H1 (cell line): ENCODE results near the gene RASGEF1C. TPM values are rescaled to one million over a fixed set of nuclear protein-coding genes. Genes with fewer than 3 reads are reported as not detected.

Source experiments
- ATF3 ChIP-seq: IDR thresholded peaks from 2 replicates; pipeline ENCODE4 v1.6.1; 2011; ENCODE audit warnings: low read depth, mild to moderate bottlenecking, low read length; ENCODE audit not compliant: insufficient read depth
- HDAC6 ChIP-seq: IDR thresholded peaks from one replicate; pipeline ENCODE4 v1.7.1; 2012; ENCODE audit warnings: low read depth, mild to moderate bottlenecking, inconsistent platforms, low read length, moderate library complexity
- KDM4A ChIP-seq: IDR thresholded peaks from one replicate; pipeline ENCODE4 v1.7.1; 2012; ENCODE audit warnings: low read depth, mild to moderate bottlenecking, moderate library complexity, low read length, inconsistent platforms; ENCODE audit not compliant: severe bottlenecking
- TEAD4 ChIP-seq: IDR thresholded peaks from 2 replicates; pipeline ENCODE4 v1.6.1; 2012; ENCODE audit warnings: low read depth, low read length, inconsistent platforms, mixed read lengths
- polyA plus RNA-seq, 7 experiments: library from polyadenylated mRNA; depleted of rRNA in 3 of 7; stranded (reverse) in 5 of 7; unstranded in 2 of 7; fragments of >200 nt in 5 of 7; fragments of 200-250 nt in 2 of 7; gene quantifications; 1 replicate in 5 of 7; 2 replicates in 1 of 7; 4 replicates in 1 of 7; pipeline versions ENCODE4 v1.2.1 to v1.2.3, GENCODE V29; 2011 to 2013; ENCODE audit warnings: missing spikeins in 2 of 7, mixed read lengths in 2 of 7
- total RNA-seq: library from RNA; stranded (reverse); fragmentation: NEBNext Ultra II Directional; extraction: Animal tissue kit (Norgen Biotek cat#: 25700); gene quantifications from 2 replicates; pipeline ENCODE4 v1.2.1, GENCODE V29; 2021

The RASGEF1C gene
- total and polyA plus RNA-seq, 2 of the 8 experiments (the other 6 are each of a cell fraction or from before 2014, with no cell fraction given): 0.26 to 0.61 TPM

- TF ChIP-seq TEAD4 (no peak), KDM4A (no peak), HDAC6 (no peak), ATF3 (no peak)
Measured at GRCh38 chr5:180100621-180101450, 108.2 kb downstream of the RASGEF1C start (continued).
